Hematopoietic multipotent progenitor cell (in vitro differentiated cells): Measurements from ENCODE around the gene CRMP1. TPM values are rescaled to one million over a fixed set of nuclear protein-coding genes. Genes with fewer than 3 reads are reported as not detected.

Source experiments
- DNase-seq, 3 donors: peaks; one replicate each; pipeline ENCODE4 v3.0.0-alpha.2; 2011 to 2015; ENCODE audit warnings: low read depth in 2 of 3, low spot score in 2 of 3
- small RNA-seq: library from RNA; depleted of rRNA; stranded (forward); fragments of <200 nt; gene quantifications from one replicate; pipeline ENCODE3, GENCODE V24; 2012
- total RNA-seq: library from RNA; depleted of rRNA; stranded (reverse); fragments of >200 nt; gene quantifications from one replicate; pipeline ENCODE4 v1.2.3, GENCODE V29; 2012

CRMP1 gene
- total RNA-seq, 1 donor, result under 0.01 TPM

DNA sequence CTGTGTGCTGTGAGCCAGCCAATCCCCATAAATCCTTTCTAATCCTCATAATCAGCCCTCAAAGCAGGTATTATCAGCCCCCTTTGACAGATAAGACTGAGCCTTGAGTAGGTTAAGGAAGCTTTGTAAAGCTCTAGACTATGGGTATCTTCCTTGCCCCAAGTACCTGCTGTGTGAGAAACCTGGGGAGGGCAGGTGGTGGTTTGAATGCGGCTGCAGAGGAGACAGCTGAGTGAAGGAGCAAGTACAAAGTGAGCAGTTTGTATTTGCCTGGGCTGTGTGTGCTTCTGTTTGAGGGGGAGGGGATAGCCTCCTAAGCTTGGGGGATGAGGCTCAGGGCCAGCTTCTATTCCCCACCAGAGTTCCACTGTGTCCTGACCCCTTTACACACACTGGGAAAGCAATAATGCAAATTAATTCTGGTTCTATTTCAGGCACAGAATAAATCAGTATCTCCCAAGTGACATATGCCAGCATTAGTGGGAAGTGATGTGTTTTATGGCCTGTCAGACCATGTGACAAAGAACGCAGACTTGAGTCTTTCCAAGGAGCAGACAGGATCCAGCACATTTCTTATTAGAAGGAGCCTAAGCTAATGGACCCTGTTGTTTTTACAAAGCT, 118.4 kb downstream of the CRMP1 start:
- DNase-seq, result no peak

DNA sequence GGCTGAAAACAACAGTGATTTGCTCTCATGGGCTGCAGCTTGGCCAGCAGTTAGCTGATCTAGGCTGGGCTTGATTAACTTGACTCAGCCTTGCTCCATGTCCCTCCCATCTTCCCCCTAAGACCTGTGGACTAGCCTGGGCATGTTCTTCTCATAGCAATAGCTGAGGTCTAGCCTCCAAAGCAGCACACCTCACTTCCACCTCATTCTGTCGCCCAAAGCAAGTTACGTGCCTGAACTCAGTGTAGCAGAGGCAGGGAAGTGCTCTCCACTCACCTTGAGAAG, 119.7 kb downstream of the CRMP1 start:
- no peak for DNase-seq

DNA sequence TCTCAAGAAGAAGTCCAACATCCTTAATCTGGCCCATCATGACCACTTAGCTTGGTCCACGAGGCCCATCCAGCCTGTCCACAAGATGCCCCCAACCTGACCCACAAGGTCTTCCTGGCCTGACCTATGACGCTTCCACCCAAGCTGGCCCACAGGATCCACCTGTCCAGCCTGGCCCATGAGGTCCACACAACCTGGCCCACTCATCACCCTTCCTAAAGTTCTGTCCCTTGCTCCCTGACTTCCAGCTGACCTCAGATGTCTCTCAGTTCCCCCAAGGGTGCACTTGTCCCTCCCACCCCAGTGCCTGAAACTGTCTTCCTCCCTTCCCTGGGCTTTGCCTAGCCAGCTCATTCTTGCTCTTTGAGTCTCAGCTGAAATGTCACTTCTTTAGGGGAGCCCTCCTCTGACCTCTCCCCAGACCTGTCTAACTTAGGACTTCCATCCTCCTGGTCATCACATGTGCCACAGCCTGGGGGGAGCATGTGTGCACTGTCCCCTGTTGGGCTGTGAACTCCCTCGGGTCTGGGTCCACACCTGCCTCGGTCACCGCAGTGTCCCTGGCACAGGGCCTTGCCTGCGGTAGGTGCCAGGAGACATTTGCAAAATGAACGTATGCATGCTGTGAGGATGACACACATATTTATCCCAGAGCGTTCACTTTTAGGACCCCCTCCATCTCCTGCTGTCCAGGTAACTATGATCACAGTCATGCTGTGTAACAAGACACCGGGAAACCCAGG, 120.2 kb downstream of the CRMP1 start:
- DNase-seq, result no peak

Small RNA genes within 50 kb of the gene (small RNA-seq; reads per million reads assigned to genes)
- not detected for gene MIR378D1

Other genes starting within 250 kb of the CRMP1 start
- 3.8 TPM for gene EVC2, start 184.5 kb downstream of the CRMP1 start, total RNA-seq
- 7.8 TPM for gene EVC, start 181.9 kb downstream of the CRMP1 start, total RNA-seq
- under 0.01 TPM for gene C4orf50, start 125.3 kb upstream of the CRMP1 start, total RNA-seq